Astrocyte (in vitro differentiated cells and primary cell): Measurements from ENCODE around the gene SYDE2.

ENCODE experiments used
- CTCF ChIP-seq: IDR thresholded peaks from 2 replicates; pipeline ENCODE4 v1.5.1; 2011; ENCODE audit warnings: low read depth, mild to moderate bottlenecking, inconsistent platforms, low read length, moderate library complexity; ENCODE audit not compliant: insufficient read depth
- EZH2 ChIP-seq: IDR thresholded peaks from 2 replicates; pipeline ENCODE4 v1.6.1; 2012; ENCODE audit warnings: mild to moderate bottlenecking, low read length, inconsistent platforms; ENCODE audit not compliant: insufficient read depth

- TF ChIP-seq CTCF (no peak), EZH2 (no peak)
Measured at GRCh38 chr1:85228972-85229371, 28.2 kb upstream of the SYDE2 start.
